ENCODE results near the gene TRIM32. TPM values are rescaled to one million over a fixed set of nuclear protein-coding genes. Genes with fewer than 3 reads are reported as not detected.

Gene TRIM32
- total RNA-seq, 1 experiment from 2014 or later = 29.8 TPM

DNA sequence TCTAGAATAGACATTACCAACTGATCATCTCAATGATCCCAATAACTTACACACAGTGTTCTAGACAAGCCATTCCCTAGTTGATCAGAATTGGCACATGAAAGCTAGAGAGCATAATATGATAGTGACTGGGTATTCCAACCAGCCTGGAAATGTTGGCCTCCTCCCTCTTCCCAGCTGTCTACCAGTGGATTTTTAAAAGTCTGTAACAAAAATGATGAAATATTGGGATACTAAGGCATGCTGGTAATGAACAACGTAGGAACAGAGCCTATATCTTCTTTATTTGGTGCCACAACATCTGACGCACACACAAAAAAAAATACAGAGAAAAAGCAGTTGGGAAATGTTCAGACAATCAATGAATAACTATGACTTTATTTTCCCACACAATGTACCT, 34.8 kb downstream of the TRIM32 start:
- DNase-seq (ENCODE audit: low read depth, low spot score) = no peak
- in situ Hi-C loops (cut with HindIII; ENCODE audit: low pct_unique_long_range_greater_than_20kb, low sequenced_read_pairs) = no loop called here

DNA sequence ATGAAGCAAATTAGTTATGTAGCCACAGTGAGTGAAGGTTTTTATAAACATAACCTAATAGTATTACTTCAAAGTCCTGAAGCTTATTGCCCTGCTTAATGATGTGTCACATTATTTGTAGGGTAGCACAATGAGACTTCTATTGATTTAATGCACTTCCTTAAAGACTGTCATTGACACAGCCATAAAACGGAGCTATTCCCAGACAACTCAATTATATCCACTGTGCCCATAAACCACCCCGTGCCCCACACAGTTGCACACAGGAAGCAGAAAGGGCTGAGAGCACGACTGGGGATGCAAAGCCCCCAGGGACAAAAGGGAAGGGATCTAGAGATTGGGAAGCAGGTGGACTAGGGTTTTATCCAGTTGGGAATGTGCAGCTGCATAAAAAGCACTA, 37.0 kb downstream of the TRIM32 start:
- in situ Hi-C loops (cut with HindIII; ENCODE audit: low pct_unique_long_range_greater_than_20kb, low sequenced_read_pairs) = no loop called here
- no peak for DNase-seq (ENCODE audit: low read depth, low spot score)

DNA sequence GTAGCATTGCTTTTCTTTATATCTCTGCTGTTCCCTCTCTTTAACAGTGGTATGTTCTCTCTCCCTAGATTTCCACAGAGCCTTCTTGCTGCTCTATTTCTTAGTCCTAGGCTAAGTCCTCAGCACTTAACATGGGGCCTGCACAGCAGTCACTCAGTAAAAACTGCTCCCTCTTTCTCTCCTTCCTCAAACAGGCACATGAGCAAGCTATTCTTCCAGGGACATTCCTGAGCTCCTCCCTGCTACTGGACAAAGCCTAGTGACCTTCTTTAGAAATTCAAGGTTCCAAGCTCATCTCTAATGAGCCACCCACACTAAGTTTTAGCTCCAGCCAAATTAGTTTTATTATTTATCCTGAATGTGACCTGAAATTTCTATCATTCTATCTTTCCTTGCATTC, 39.5 kb downstream of the TRIM32 start:
- DNase-seq (ENCODE audit: low read depth, low spot score) = no peak
- in situ Hi-C loops (cut with HindIII; ENCODE audit: low pct_unique_long_range_greater_than_20kb, low sequenced_read_pairs) = no loop called here

DNA sequence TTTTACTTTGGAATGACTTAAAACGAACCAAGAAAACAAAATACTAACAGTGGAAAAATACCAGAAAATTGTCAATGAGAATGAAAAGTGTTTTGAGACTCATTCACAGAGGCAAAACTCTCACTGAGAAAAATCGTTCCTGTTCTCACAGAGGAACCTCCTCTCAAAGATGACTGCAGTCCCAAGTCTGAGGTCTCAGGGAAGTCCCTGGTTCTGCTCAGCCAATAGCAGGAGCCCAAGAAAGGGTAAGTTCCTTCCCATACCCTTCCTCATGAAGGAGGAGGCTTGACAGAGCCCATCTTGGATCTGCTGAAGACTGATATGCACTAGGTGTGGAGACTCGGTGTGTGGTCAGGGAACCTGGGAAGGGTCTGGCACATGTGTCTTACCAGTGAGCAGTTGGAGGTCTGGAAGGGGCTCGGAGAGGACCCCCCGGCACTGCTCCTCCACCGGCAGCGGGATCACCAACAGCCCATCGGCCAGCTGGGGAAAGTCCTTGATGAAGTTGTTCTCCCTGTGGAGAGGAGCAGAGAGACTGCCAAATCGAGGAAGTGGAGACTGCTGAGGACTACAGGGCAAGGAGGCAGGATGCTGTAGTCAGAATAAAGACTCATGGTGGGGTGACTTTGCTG, 46.0 kb downstream of the TRIM32 start:
- in situ Hi-C loops (cut with HindIII; ENCODE audit: low pct_unique_long_range_greater_than_20kb, low sequenced_read_pairs) = no loop called here
- DNase-seq (ENCODE audit: low read depth, low spot score) = peak; percentile 6

DNA sequence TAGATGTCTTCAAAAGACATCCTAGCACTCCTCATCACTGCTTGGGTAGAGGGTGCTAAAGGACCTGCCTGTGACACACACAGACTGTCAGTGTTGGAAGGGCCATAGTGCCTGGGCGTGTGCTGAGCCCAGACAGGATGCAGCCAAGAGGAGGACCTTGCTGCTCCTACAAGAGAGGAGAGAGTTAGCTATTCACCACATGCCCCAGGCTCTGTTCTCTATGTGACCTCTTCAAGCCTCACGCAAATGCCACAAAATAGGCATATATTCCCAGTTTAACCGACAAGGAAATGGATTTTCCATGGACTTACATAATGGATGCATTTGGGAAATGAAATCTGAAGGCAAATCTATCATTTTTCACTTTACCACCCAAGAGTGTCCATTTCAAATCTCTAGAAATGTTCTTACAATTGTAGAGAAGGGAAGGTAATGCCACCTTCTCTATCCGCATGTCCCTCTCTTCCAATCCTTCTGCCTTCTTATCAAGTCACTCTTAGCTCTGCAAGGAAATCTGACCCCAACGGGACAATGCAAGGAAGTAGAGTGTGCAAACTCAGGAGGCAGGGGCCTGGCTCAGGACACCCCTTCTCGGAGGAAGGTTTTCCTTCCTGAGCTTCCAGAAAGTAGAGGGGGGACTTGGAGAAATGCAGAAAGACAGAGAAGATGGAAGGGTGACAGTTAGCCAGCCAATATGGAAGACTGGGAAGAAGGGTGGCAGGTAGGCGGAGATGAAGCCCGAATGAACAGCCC, 49.5 kb downstream of the TRIM32 start:
- DNase-seq (ENCODE audit: low read depth, low spot score) = no peak
- in situ Hi-C loops (cut with HindIII; ENCODE audit: low pct_unique_long_range_greater_than_20kb, low sequenced_read_pairs) = no loop called here

DNA sequence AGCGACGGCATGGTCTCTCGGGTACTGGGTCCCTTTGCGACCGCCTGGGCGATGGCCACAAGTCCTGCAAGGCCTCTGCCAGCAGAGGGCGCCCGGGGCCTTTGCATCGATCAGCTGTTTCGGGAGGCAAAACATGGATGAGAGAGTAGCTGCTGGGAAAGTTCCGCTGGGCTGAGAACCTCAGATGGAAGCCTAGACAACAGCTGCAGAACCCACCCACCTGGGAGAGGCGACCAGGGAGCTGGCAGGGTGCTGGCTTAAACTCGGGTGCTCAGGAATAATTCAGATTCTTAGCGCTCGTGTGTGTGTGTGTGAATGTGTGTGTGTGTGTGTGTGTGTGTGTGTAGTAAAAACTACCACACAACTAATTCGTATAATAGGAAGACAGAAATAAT, 50.0 kb downstream of the TRIM32 start:
- in situ Hi-C loops (cut with HindIII; ENCODE audit: low pct_unique_long_range_greater_than_20kb, low sequenced_read_pairs) = no loop called here
- DNase-seq (ENCODE audit: low read depth, low spot score) = peak; percentile 85

DNA sequence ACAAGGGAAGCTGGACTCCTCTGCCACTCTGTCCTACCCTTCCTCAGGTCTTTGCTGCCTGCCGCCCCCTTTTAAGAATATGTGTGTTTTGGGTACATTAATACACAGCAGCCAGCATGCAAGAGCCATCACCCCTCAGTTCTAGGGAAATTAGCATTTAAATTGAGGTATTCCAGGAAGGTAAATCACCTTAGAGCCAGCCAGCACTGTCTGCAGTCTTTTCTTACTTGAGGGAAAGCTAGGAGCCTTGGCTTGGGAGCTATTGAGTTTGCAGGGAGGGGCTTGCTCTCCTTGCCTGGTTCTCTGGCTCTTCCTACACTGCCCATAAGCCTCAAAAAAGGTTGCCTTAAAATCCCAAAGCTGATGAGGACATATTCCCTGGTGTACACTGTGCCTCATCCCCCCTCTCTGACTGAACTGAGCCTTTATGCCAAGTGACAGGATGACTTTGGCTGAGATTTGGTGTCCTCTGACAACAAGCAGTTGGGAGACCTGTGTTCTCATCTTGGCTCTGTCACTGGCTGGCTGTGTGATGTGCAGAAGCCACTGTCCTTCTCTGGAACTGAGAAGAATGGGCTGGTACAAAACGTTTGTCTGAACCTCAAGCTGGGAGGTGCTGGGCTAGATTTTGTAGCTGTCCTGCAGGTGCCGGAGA, 54.1 kb downstream of the TRIM32 start:
- in situ Hi-C loops (cut with HindIII; ENCODE audit: low pct_unique_long_range_greater_than_20kb, low sequenced_read_pairs) = no loop called here
- DNase-seq (ENCODE audit: low read depth, low spot score) = no peak

DNA sequence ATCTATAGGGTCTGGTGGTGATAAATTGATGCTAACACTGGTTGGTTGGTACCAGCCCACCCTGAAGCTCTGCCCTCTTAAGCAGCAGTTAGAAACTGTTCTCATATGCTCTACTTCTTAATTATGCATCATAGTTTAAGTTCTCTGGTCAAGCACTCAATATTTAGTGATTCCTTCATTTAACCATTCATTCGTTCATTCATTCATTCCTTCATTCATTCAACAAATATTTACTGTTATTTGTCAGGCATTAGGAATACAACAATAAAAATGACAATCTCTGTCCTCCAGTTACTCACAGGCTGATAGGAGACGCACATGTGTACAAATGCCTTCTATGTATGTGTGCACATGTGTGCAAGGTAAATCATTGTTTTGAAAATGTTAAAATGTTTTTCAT, 54.6 kb downstream of the TRIM32 start:
- DNase-seq (ENCODE audit: low read depth, low spot score) = no peak
- in situ Hi-C loops (cut with HindIII; ENCODE audit: low pct_unique_long_range_greater_than_20kb, low sequenced_read_pairs) = no loop called here

DNA sequence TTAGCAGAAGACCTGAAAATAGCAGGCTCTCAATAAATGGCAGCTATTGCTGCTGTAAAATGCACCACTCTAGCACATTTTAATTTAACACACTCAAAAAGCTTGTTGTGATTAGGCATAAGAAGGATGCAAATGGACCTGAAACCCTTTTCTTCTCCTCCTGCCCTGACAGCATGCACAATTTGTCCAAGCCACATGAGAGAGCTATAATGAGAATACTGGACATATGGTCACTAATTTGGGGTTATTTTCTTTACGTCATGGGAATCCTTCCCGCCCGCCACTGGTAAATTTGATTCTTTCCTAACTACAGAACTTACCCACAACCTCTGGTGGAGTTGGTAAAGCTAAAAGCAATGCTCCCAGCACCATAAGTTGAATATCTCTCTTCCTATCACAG, 62.1 kb downstream of the TRIM32 start:
- in situ Hi-C loops (cut with HindIII; ENCODE audit: low pct_unique_long_range_greater_than_20kb, low sequenced_read_pairs) = no loop called here
- no peak for DNase-seq (ENCODE audit: low read depth, low spot score)

DNA sequence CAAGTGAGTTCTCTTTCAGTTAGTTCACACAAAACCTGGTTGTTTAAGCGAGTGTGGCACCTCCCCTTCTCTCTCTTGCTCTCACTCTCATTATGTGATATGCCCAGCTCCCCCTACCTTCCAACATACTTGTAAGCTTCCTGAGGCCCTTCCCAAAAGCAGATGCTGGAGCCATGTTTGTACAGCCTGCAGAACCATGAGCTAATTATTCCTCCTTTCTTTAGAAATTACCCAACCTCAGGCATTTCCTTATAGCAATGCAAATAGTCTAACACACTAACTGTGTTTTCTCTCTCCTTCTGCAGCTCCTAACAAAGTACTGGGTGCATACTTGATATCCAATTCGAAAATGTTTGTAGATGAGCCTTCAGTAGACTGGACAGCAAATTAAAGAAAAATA, 62.7 kb downstream of the TRIM32 start:
- DNase-seq (ENCODE audit: low read depth, low spot score) = no peak
- in situ Hi-C loops (cut with HindIII; ENCODE audit: low pct_unique_long_range_greater_than_20kb, low sequenced_read_pairs) = no loop called here

DNA sequence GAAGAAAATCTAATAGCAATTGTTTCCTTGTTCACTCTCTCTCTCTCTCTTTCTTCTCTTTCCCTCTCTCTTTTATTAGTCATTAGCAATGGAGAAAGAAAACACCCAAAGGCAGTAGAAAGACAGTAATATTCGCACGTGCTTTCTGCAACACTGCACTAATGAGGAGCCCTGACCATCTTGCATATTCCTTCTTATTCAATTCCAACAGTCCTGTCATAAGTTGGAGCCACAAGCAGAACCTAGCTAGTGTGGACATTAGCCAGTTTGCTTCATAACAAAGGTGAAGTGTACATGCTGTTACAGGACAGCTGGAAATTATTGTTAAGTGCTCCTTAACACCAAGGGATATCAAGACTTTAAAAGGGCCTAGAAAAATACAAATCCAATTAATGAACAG, 63.4 kb downstream of the TRIM32 start:
- in situ Hi-C loops (cut with HindIII; ENCODE audit: low pct_unique_long_range_greater_than_20kb, low sequenced_read_pairs) = no loop called here
- DNase-seq (ENCODE audit: low read depth, low spot score) = no peak

Measured in SK-MEL-5 (cell line).